Calu3 (cell line): ENCODE measurements around the gene MYO5A. TPM values are rescaled to one million over a fixed set of nuclear protein-coding genes. Genes with fewer than 3 reads are reported as not detected.
"Not testable (repeated sequence)": the region's sequence is repeated elsewhere in the genome, so short reads cannot be mapped to it uniquely, and the experiment has no call there.

Experiments
- BruUV-seq: library from RNA; stranded (reverse); fragments of 400-500 nt; replicated peaks from 2 replicates; lab custom pipeline; 2021; lab: Mats Ljungman, UMichigan
- CTCF ChIA-PET: fragments of 300-600 bp; sonication (Branson Sonifier 250); formaldehyde crosslinking; loops from one replicate; lab custom pipeline; 2022; ENCODE audit warnings: antibody characterized with exemption; lab: Charles Lee
- DNase-seq: peaks from one replicate; pipeline ENCODE4 v3.0.0; 2022
- H3K27ac Mint-ChIP-seq: one replicate; pipeline ENCODE4 v1.8.0; 2022; ENCODE audit warnings: mixed read lengths; ENCODE audit not compliant: unreplicated experiment
- H3K27me3 Mint-ChIP-seq: one replicate; pipeline ENCODE4 v1.8.0; 2022; ENCODE audit warnings: mixed read lengths; ENCODE audit not compliant: unreplicated experiment
- H3K36me3 Mint-ChIP-seq: one replicate; pipeline ENCODE4 v1.8.0; 2022; ENCODE audit warnings: mild to moderate bottlenecking, moderate library complexity, mixed read lengths; ENCODE audit not compliant: insufficient read depth, unreplicated experiment
- H3K4me1 Mint-ChIP-seq: one replicate; pipeline ENCODE4 v1.8.0; 2022; ENCODE audit warnings: mild to moderate bottlenecking, low read depth, mixed read lengths; ENCODE audit not compliant: unreplicated experiment
- H3K4me3 Mint-ChIP-seq: one replicate; pipeline ENCODE4 v1.8.0; 2022; ENCODE audit warnings: mild to moderate bottlenecking, low read depth, moderate library complexity, mixed read lengths; ENCODE audit not compliant: unreplicated experiment
- H3K9me3 Mint-ChIP-seq: one replicate; pipeline ENCODE4 v1.8.0; 2022; ENCODE audit warnings: low read depth, mixed read lengths; ENCODE audit not compliant: unreplicated experiment
- intact Hi-C: fragments of 100-400 bp; cut with micrococcal nuclease; formaldehyde crosslinking; loops from one replicate; pipeline ENCODE4 v1.10.0; 2022; ENCODE audit not compliant: unreplicated experiment
- total RNA-seq: library from RNA; stranded (reverse); gene quantifications from 2 replicates; pipeline ENCODE4 v1.2.3, GENCODE V29; 2022
- TF ChIP-seq, protein P1 (sequence below): fragments of 200-600 bp; IDR thresholded peaks from one replicate; pipeline ENCODE4 v1.8.0; 2022; ENCODE audit warnings: antibody characterized with exemption; ENCODE audit not compliant: unreplicated experiment

The MYO5A gene
- total RNA-seq, 1 experiment from 2014 or later: 6.1 TPM

DNA sequence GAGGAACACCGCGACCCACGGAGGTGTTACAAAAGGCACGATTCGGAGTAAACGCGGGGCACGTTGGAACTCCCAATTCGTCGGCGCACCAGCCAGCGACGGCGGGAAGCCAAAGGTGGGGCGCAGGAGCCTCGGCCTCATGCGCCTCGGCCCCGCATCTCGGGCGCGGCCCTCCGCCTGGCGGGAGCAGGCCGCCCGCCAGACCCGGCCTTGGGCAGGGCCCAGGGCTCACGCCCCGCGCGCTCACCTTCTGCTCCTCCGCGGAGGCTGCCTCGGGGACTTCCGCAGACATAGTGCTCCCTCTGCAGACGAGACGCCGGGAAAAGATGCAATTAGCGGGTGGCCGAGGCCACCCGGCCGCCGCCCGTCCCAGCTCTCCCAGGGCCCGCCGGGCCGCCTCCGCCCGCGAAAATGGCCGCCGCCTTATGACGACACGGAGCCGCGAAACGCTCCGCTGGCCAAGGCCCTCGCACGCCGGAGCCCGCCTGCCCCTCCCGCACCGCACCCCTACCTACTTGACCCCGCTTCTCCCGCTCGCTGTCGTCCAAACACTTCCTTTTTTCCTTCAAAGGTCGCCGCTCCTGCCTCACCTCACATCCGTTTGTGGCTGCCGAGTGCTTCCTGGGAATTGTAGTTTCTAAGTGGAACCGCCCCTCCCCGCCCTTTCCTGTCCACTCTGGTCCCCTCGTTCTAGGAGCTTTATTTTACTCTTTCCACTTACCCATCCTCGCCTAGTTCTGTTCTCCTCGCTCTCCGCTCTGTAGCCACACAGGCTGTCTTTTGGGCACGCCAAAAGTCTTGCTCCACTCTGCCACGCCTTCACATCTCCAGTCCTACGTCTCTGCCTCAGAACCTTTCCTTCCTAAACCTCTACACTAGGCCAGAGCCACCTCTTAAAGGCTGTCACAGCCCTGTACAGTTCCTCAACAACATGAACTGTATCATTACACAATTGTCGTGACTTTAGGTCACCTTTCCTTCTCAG, 40.2 kb upstream of the MYO5A start, which contains the start of gene ARPP19:
Gene ARPP19, minus strand, starts transcription at position 430 of the 985 bp plus-strand sequence. Its CDS starts 138 bp downstream, at position 292.
- peaks cover 21% of the 10 kb centered on the region for H3K36me3 Mint-ChIP-seq
- H3K27ac Mint-ChIP-seq: peak within 1 kb of the TSS; percentile 92
- H3K9me3 Mint-ChIP-seq: no peaks in the 10 kb centered on the region
- no peaks in the 10 kb centered on the region for H3K27me3 Mint-ChIP-seq
- TF ChIP-seq, protein P1, sequence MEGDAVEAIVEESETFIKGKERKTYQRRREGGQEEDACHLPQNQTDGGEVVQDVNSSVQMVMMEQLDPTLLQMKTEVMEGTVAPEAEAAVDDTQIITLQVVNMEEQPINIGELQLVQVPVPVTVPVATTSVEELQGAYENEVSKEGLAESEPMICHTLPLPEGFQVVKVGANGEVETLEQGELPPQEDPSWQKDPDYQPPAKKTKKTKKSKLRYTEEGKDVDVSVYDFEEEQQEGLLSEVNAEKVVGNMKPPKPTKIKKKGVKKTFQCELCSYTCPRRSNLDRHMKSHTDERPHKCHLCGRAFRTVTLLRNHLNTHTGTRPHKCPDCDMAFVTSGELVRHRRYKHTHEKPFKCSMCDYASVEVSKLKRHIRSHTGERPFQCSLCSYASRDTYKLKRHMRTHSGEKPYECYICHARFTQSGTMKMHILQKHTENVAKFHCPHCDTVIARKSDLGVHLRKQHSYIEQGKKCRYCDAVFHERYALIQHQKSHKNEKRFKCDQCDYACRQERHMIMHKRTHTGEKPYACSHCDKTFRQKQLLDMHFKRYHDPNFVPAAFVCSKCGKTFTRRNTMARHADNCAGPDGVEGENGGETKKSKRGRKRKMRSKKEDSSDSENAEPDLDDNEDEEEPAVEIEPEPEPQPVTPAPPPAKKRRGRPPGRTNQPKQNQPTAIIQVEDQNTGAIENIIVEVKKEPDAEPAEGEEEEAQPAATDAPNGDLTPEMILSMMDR: no peak
- intact Hi-C loops: loop anchor here (5.0 to 10.0 kb wide), 3 partner anchors 108 to 314 kb away; partner anchors contain the start of gene ATOSA
- peak within 1 kb of the TSS; percentile 65 for H3K4me3 Mint-ChIP-seq
- CTCF ChIA-PET: interaction anchor here (0.5 to 1.2 kb wide), 2 partner anchors 22 to 32 kb away, joined by 3 to 5 read pairs; no protein-coding TSS in a partner anchor
- peaks cover 9% of the 10 kb centered on the region for H3K4me1 Mint-ChIP-seq
- DNase-seq: peak; percentile 91
- BruUV-seq: no TSS peak

DNA sequence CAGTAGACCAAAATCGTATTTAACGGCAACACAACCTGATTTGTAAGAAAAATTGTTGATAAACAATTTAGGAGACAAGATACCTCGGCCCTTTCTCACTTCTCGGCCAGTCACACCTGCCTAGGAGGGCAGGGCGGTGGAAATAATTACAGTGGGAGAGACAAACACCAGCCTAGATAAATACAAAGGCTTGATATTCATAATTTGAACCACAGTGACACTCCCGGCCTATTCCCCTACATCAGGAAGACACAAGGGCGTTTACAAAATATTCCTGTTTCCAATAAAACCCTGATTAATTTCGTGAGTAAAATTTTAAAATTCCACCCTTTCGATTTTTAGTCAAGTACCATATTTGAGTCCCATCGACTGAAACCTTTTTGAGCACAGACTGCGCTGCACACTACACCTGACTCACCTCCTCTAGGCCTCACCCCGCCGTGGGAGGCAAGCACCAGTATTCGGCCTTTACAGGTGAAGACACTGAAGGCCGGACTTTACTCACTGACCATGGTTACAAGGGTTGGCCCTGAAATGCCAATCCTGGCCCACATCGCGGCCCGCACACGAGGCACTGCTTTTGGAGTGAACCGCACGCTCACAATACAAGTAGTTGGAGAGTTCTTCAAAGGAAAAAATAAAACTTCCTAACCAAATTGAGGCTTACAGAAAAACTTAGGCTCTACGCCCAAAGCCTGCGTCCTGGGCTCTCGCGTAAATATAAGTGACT, 39.4 kb upstream of the MYO5A start:
- Mint-ChIP-seq H3K36me3 (peaks cover 21% of the 10 kb centered on the region), H3K4me3 (peak overlapping the region; percentile 65), H3K9me3 (no peaks in the 10 kb centered on the region), H3K27me3 (no peaks in the 10 kb centered on the region), H3K4me1 (peaks cover 9% of the 10 kb centered on the region), H3K27ac (peak overlapping the region; percentile 92)
- peak; percentile 43 for DNase-seq
- CTCF ChIA-PET: no interaction called here
- intact Hi-C loops: loop anchor here (5.0 to 10.0 kb wide), 3 partner anchors 109 to 313 kb away; partner anchors contain the start of gene ATOSA
- BruUV-seq: TSS peak; percentile 42
- TF ChIP-seq, protein P1: no peak

DNA sequence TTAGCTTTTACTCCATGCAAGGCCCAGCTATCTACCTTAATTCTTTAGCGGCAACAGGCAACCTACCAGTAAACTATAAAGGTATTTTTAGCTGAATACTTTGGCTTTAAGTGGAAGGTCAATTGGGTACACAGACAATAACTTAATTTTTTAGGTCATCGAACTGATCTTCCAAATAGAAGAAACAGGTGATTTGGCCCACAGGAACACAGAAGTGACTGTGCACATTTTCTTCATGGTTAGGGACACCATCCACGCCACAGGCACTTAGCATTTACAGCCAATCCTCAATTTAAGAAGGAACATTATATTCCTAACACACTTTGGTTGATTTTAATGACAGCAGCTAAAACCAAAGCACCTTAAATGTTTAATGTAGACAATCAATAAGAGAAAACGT, 38.2 kb upstream of the MYO5A start:
- CTCF ChIA-PET: no interaction called here
- intact Hi-C loops: loop anchor here (5.0 to 10.0 kb wide), 3 partner anchors 110 to 312 kb away; partner anchors contain the start of gene ATOSA
- Mint-ChIP-seq H3K27ac (no peak overlapping the region), H3K9me3 (no peaks in the 10 kb centered on the region), H3K27me3 (no peaks in the 10 kb centered on the region), H3K4me1 (peaks cover 17% of the 10 kb centered on the region), H3K4me3 (peak overlapping the region; percentile 65), H3K36me3 (peaks cover 21% of the 10 kb centered on the region)
- DNase-seq: no peak
- TF ChIP-seq, protein P1: no peak
- no TSS peak for BruUV-seq

DNA sequence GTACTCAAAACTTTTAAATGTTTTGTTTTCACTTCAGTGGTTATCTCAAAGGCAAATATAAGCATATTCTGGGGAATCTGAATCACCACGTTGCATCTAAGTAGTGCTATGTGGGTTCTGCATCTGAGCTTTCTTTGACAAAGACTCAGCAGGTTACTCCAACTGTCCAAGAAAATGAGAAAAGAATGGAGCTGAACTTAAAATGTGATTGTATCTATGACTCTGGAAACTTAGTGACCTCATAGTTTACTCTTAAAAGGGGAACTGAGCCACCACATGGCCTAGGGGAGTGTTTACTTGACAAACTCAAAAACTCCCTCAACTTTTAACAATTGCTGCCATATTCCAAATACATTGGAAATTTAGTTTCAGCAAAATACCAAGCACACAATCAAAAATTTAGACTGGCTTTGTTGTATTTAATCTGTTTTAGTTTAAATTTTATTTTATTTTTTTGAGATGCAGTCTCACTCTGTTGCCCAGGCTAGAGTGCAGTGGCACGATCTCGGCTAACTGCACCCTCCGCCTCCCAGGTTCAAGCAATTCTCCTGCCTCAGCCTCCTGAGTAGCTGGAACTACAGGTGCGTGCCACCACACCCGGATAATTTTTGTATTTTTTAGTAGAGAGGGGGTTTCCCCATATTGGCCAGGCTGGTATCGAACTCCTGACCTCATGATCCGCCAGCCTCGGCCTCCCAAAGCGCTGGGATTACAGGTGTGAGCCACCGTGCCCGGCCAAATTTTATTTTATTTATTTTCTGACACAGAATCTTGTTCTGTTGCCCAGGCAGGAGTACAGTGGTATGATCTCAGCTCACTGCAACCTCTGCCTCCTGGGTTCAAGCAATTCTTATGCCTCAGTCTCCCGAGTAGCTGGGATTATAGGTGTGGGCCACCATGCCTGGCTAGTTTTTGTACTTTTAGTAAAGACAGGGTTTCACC, 37.0 kb upstream of the MYO5A start:
- H3K27me3 Mint-ChIP-seq, BruUV-seq, DNase-seq, CTCF ChIA-PET, H3K4me3 Mint-ChIP-seq, H3K27ac Mint-ChIP-seq, H3K9me3 Mint-ChIP-seq: not testable (repeated sequence)
- Mint-ChIP-seq H3K36me3 (peaks cover 21% of the 10 kb centered on the region), H3K4me1 (peaks cover 17% of the 10 kb centered on the region)
- intact Hi-C loops: loop anchor here (5.0 to 10.0 kb wide), 3 partner anchors 112 to 311 kb away; partner anchors contain the start of gene ATOSA
